DMS 273 (cell line): ENCODE results near the gene BLOC1S5.

ENCODE experiments used
- DNase-seq: peaks from one replicate; lab custom pipeline; 2025; ENCODE audit not compliant: unreplicated experiment; lab: John Stamatoyannopoulos, UW

The BLOC1S5 gene, protein sequence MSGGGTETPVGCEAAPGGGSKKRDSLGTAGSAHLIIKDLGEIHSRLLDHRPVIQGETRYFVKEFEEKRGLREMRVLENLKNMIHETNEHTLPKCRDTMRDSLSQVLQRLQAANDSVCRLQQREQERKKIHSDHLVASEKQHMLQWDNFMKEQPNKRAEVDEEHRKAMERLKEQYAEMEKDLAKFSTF

GRCh38 chr6:8063761-8064637, at the start of gene BLOC1S5:
Gene BLOC1S5, minus strand, starts transcription at chr6:8064389. Its CDS starts 13 bp downstream, at chr6:8064376.
- peak; percentile 99 for DNase-seq

DNA sequence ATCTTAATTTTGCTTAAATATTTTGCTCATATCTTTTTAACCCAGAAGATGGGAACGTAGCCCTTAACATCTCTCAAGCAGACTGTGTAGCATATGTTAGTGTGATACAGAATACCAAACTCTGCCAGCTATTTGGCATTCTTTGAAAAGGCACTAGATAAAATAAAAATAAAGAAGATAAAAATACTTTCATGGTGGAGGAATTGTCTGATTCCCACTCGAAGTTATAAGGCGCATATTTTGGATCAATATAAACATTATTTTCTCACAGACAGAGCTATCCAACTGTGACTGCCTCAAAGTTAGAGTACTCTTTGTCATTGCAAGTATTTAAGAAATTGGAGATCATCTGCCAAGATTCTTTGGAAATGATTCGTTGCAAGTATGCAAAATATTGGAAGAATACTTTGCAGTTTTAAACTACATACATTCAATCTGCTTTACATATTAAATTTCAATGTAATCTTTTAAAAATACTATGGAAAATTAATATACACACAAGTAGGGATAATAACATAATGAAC, 49.0 kb upstream of the BLOC1S5 start:
- no peak for DNase-seq

- DNase-seq = no peak
These were observed 46.5 kb upstream of the BLOC1S5 start for GRCh38 chr6:8110725-8111124.

DNA sequence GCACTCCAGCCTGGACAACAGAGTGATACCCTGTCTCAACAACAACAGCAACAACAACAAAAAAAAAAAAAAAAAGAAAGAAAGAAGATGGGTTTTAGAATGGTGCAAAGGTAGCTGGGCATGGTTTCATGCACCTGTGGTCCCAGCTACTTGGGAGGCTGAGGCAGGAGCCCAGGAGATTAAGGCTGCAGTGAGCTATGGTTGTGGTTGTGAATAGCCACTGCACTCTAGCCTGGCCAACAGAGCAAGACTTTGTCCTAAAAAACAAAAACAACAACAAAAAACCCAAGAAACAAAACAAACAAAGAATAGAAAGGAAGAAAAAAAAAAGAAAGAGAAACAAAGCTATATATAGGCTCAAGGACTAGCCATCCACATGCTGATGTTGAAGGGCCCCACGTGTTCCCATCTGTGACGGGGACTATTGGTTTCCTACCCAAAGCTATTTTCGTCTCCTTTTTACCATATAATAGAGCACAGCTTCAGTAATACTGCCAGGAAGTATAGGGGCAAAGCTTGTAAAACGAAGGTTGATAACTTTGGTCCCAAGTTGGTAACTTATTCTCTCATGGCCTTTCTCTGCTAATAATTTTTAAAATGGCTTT, 46.0 kb upstream of the BLOC1S5 start:
- no peak for DNase-seq

GRCh38 chr6:8108759-8109539, 44.8 kb upstream of the BLOC1S5 start:
- DNase-seq = no peak

- peak; percentile 15 for DNase-seq
These were observed 44.0 kb upstream of the BLOC1S5 start for GRCh38 chr6:8108031-8108660.

DNA sequence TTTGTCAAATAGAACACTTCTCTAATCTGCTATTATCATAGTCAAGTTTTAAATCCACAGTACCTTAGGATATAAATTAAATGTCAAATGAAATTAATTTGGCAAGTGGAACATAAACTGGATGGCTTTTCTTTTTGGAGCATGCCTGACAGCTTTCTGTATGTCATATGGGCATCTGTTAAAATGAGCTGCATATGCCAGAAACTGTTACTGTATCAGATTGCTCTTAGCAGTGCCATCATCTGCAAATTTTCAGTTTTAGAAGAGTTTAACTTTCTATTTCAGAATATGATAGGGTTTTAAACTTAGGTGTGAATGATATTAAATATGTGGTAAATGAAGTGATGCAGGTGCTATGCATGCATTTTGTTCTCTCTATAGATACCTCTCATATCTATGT, 41.6 kb upstream of the BLOC1S5 start:
- DNase-seq = no peak

- DNase-seq = no peak
These were observed 39.5 kb upstream of the BLOC1S5 start for GRCh38 chr6:8103726-8104125.

- DNase-seq = peak; percentile 98
These were observed 38.2 kb upstream of the BLOC1S5 start, which contains the start of gene EEF1E1 for GRCh38 chr6:8102122-8102958. Gene EEF1E1, minus strand, starts transcription at chr6:8102548. Its CDS starts 27 bp downstream, at chr6:8102521.

GRCh38 chr6:8100159-8100854, 36.1 kb upstream of the BLOC1S5 start:
- no peak for DNase-seq

- DNase-seq = no peak
These were observed 26.5 kb upstream of the BLOC1S5 start for GRCh38 chr6:8090650-8091049.

DNA sequence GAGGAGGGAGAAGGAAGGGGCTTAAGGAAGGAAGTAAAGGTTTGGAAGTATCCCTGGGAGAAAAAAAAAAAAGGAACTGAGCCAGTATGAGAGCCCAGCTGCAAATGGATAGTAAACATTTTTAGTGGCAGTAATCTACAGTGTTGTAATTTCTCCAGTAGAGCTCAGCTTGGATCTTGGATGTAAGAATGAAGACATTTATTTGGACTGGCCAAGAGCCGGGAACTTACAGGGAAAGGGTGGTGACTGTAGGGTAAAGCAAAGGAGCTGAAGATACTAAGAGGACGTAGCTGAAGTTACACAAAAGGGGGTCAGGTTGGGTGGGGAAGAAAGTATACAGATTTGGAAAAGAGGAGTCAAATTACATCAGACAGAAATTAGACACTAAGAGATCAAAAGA, 24.7 kb upstream of the BLOC1S5 start:
- no peak for DNase-seq

DNA sequence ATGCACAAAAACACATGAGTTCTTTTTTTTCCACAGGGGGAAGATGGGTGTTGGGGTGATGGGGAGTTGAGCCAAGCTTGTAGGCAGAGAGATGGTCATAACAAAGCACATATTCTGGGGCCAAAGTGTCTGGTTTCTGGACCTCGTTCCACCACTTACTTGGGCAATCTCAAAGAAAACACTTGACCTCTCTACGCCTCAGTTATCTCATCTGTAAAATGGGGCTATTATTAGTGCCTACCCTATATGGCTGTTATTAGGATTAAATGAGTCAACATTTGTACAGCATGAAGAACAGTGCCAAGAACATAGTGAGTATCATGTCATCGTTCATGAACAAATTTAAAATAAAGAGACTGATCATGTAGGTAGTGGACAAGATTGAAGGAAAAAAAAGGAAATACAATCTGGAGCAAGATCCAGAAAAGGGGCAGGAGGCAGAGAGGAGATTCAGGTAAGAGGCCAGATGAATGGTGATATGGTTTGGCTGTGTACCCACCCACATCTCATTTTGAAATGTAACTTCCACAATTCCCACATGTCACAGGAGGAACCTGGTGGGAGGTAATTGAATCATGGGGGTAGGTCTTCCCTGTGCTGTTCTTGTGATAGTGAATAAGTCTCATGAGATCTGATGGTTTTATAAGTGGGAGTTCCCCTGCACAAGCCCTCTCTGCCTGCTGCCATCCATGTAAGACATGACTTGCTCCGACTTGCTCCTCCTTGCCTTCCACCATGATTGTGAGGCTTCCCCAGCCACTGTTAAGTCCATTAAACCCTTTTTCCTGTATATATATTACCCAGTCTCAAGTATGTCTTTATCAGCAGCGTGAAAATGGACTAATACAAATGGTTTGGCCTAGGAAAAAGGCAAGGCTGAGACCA, 23.9 kb upstream of the BLOC1S5 start:
- DNase-seq = no peak

GRCh38 chr6:8086755-8087306, 22.6 kb upstream of the BLOC1S5 start:
- no peak for DNase-seq

- no peak for DNase-seq
These were observed 20.9 kb upstream of the BLOC1S5 start for GRCh38 chr6:8085053-8085511.

GRCh38 chr6:8084586-8084985, 20.4 kb upstream of the BLOC1S5 start:
- DNase-seq = no peak
